GM21381 (cell line): ENCODE results near the gene LIN7A.

ENCODE experiments used
- ATAC-seq: cut with Tn5 transposase; IDR thresholded peaks from one replicate; pipeline ENCODE4 v1.9.1; 2021; ENCODE audit warnings: mild to moderate bottlenecking, moderate library complexity; ENCODE audit not compliant: unreplicated experiment

The LIN7A gene

DNA sequence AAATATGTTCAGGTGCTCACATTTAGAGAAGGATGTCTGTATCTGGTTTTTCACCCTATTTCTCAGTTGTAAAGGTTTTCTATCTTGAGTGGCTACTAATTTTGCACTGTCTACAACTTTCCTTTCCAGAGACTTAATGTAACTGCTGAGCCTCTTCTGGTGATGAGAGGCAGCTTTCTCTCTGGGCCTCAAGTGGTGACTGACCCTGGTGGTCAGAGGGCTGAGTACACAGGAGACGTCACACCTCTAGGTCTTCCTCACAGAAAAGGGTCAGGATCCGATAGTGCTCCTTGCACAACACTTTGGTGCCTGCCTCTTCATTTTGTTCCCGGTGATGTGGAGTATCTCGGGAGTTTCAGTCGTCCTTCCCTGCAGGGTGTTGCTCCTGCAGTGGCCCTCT is 76.8 kb downstream of the LIN7A start:
- ATAC-seq: no peak

DNA sequence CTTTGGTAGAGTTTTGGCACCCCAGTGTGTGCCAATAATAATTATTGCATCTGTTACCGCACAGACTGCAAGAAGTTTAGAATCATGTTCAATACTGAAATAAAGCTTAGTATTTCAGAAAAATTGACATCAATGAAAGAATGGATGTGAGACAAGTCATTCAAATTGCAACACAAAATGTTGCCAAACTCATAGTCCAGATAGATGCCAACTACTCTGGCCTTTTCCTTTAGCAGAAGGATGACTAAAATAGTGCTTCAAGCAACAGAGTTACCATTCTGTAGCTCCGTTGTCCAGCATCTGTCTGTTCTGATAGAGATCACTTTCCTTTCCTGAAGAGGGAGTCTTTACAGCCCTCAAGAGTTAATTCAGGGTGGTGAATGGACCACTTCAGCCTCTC is 77.5 kb downstream of the LIN7A start:
- no peak for ATAC-seq

DNA sequence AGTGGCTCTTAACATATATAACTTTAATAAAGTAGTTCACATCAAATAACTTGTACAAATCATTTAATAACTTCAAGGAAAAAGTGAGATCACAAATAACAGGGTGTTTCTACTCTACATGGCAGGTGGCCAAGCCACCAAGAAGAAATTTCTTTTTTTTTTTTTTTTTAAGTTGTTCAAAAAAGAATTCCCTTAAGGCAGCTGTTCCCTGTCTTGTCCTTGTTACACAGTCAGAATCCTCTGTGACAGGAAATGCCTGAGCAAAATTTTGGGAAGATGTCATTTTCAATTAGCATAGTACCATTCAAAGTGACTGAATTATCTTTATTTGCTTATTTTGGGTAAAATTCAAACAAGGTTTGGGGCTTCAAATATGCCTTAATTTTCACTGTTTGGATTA is 79.4 kb downstream of the LIN7A start:
- ATAC-seq: no peak

DNA sequence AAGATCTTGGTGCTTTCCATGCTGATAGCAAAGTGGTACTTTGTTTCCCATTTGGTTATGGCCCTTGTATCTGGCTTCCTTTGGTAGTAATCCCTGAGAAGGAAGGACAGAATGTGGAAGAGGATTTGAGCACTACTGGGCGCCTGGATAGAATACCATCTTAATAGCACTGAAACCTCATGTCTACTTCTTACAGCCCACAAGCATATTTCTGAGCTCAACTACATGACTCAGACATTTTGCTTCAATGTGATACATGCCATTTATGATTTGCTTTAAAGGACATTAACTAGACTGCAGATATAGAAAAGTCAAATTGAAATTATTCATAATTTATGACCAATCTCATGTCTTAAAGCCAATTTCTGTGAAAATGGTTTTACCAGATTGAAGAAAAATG is 80.4 kb downstream of the LIN7A start:
- no peak for ATAC-seq

- ATAC-seq: no peak
Observed at GRCh38 chr12:80849337-80849736, 88.4 kb downstream of the LIN7A start.

GRCh38 chr12:80848858-80849257 is 88.9 kb downstream of the LIN7A start:
- no peak for ATAC-seq

DNA sequence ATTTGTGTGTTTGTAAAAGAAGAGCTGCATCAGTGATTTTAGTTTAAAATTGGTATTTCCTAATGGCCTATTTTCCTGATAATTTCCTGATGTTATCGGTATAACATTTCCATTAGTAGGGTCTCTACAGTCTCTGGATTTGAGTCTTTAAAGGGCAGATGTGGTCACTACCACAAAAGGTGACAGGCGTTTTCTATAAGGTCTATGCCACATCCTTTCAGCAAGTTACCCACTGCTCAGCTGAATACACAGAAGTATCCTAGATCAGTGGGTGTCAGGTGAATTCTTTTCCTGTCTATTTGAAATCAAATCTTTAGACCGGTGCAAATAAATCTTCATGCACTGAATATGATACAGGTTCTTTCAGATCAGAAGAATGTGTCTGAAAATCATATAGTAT is 90.2 kb downstream of the LIN7A start:
- no peak for ATAC-seq

- ATAC-seq: no peak
Observed at GRCh38 chr12:80846952-80847351, 90.8 kb downstream of the LIN7A start.

GRCh38 chr12:80845639-80846038 is 92.1 kb downstream of the LIN7A start:
- no peak for ATAC-seq

GRCh38 chr12:80843969-80844368 is 93.8 kb downstream of the LIN7A start:
- ATAC-seq: no peak

DNA sequence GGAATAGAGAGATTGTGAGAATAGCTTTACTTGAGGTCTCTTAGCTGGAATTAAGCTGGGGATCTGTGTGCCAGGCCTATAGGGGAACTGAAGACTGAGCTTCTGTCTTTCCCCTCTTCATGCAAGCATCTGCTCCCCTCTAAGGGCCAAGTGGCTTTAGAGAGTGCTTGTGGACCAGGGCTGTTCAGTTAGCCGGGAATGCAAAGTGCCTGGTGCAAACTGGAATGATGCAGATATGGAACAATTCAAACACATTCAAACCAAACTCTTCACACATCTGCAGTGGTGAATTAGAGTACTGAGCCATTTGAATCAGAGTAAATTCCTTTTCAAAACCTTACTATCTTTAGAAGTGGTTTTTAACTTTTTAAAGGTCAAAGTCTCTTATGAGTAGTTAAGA is 99.0 kb downstream of the LIN7A start:
- no peak for ATAC-seq

DNA sequence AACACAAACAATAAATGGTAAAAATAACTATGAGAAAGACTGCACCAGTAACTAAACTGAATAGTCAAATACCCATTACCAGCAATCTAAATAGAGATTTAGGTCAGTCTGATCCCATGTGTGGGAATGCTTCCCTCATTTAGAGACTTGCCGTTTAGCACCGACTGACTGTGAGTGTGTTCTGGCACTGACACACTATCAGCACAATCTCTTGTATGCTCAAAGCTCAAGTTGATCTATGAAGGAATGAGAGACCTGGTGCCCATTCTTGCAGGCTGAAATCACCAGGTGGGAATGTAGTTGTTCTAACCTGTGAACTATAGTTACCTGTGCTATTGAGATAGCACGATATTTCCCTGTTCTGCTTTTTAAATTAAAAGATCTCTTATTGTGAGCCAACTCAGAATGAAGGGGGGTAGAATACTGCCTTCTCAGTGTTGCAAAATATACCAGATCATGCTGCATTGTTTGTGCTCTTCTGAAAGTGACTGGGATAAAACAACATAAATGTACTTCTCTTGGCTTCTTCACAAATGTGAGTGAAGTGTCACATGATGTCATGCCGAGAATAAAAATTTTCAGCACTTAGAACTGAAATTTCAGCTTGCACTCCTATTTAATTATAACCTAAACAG is 99.6 kb downstream of the LIN7A start:
- ATAC-seq: no peak

DNA sequence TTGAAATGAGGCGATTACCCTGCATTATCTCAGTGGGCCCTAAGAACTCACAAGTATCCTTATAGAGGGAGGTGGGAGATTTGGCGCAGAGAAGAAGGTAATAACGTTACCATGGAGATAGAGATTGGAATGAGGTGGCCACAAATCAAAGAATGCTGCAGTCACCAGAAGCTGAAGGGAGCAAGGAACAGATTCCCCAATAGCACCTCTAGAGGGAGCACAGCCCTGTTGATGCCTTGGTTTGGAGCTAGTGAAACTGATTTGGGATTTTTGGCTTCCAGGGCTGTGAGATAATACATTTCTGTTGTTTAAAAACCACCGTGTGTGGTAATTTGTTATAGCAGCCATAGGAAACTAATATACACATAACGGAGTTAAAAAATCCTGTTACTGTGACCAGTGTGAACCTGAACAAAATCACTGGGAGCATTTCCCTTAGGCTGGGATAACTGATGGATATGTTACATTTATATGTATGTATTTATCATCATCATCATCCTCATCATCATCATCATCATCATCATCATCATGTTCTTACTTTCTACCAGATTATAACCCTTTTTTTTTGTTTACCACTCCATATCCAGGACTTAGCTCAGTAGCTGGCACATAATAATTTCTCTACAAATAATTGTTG is 100.3 kb downstream of the LIN7A start:
- peak; percentile 61 for ATAC-seq

DNA sequence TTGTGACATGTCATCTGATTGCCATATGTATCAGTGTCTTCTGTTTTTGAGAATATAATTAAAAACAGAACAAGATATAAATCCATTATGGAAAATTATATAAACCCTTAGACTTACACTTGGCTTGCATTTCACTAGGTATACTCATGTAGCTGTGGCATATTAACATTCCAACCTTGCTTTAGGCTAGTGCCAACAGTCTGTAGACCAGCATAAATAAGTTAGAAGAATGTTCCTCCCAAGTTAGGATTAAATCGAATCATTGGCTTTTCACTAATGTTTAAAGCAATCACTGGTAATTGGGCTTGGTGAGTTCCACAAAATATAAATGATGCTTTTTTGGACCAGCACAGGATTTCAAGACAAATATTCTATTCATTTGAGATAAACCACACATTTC is 103.0 kb downstream of the LIN7A start:
- ATAC-seq: no peak

DNA sequence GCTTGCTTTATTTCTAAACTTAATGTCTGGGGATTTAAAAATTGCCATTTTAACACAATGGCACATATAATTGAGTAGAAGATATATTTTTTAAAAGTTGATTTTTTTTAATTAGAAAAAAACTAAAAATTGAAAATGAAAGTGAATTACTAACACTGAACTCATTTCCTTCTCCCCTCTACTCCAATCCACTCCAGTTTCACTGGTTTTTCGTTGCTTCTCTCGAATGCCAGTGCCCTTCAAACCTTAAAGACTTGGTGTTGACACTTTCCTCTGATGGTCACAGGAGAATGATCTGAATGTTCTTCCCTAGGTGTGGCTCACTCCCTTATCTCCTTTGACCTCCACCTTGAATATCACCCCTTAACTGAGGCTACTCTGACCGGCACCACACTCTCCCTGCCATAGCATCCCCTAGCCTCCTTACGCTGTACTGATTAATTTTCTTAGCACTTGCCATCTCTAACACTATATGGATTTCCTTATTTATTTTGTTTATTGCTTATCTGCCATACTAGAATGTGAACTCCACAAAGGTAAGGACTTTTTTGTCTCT is 107.1 kb downstream of the LIN7A start:
- no peak for ATAC-seq

DNA sequence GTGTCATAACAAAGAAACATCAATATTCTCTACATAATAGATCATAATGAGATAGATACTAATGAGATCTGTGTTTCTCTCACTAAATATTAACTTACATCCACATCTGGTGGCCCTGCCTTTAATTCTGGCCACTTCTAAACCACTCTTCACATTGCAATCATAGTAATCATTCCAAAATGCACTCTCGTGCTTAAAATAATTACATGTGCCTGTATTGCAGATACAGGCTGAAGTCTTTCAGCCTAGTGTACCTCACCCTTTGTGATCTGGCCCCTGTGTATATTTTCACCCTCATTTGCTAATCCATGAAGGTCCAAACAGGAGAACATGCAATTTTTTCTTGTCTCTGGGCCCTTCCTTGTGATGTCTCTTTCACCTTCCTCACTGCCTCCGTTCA is 108.0 kb downstream of the LIN7A start:
- ATAC-seq: no peak

DNA sequence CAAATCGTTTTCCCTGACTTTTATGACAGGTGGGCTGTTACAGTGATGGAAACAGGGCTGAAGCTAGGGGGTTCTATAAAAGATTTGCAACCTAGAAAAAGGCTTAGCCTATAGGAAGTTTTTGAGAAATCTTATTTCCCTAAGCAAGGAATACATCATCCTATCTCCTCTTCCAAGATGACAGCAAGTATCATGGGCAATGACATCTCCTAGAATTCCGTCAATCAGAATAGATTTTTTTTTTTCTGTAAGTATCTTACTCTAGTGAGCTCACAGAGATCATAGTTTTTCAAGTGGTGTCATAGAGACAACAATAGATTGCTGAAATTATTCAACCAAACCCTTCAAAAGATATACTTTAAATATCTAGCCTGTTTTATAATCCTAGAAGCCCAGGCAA is 112.2 kb downstream of the LIN7A start:
- no peak for ATAC-seq

GRCh38 chr12:80823393-80823792 is 114.3 kb downstream of the LIN7A start:
- no peak for ATAC-seq

DNA sequence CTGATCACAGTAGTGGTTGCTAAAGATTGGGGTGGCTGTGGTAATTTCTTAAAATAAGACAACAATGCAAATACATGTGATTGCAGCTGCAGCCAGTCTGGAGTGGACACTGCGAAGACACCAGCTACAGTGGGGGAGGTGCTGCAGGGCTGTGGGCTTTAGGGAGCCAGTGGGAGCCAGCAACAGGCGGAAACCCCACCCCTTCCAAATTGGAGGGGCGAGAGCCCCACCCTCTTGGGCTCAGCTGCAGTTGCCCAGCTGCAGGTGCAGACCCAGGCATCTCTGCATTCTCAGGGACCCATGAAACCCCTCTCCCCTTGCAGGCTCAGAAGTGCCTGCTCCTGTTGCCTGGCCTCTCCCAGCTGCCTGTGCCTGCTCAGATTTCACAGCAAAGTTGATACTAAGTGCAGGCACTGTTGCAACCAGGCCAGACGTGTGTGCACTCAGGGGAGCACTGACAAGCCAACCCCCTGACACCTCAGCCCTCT is 116.2 kb downstream of the LIN7A start:
- no peak for ATAC-seq

DNA sequence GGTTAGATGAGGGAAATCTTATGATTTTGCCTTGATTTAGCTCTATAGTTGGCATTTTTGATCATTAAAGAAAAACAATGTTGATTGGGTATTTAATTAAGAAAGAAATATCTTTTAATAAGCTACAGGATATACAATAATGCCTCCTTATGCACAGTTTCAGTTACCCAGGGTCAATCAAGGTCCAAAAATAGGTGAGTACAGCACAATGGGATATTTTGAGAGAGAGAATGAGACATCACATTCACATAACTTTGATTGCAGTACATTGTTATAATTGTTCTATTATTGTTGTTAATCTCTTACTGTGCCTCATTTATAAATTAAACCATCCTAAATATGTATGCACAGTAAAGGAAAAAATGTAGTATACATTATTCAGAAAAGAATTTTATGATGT is 118.9 kb downstream of the LIN7A start:
- ATAC-seq: no peak

DNA sequence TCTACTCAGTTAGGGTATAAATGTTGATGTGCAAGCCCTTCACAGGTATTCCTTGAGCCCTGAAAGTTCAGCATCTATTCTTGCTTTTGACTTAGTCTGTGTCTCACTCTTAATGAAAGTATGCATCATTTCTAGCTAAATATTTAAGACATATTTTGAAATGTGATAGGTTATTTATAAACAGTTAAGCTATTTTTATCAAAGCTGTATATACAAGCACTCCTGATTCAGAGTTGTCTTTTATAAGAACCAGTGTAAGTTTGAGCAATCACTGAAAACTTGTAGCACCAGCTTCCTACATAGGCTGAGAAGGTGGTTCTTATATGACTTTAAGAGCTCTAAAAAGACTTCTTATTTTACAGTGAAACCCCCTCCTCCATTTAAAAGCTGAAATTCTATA is 122.4 kb downstream of the LIN7A start:
- no peak for ATAC-seq

DNA sequence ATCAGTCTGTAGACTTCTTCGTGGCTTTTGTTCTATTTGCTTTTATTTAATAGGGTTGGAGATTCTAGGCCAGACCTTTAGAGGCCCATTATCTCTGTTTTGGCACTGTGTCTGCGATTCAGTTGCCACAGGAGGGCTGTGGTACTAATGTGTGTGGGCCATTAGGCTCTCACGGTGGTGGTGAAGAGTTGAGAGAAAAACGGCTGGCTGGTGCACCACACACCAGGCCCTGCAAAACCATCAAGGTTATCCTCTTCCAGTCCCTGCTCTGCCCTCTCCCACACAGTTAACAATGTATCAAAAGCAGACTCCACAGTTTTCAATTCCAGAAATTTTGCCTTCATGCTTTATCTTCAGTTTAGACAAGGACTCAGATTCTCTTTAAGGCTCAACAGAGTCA is 123.3 kb downstream of the LIN7A start:
- ATAC-seq: no peak

DNA sequence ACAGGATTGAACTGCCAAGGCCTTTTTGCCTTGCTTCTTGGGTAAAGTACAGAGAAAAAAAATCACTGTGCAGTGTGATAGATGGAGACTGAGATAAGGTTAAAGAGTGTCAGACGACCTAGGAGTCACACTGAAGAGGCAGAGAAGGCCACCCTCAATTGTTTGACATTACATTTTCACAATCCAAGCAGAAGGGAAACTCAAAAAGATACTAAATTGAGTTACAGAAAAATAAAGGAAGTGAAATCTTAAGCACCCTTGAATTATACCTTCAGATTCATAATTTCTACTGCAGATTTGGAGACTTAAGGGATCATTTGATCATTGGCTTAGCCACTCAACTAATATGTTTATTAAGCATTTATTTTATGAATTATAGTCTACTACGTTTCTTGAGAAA is 123.9 kb downstream of the LIN7A start:
- ATAC-seq: no peak
